HepG2 (cell line): Measurements from ENCODE around the gene DOCK2.
"Not testable (repeated sequence)": the region's sequence is repeated elsewhere in the genome, so short reads cannot be mapped to it uniquely, and the experiment has no call there.

Source experiments
- ARID3A ChIP-seq: IDR thresholded peaks from 2 replicates; pipeline ENCODE4 v1.6.1; 2012; ENCODE audit warnings: low read depth, low read length, improper control_type of control experiment
- BRD4 ChIP-seq: sonication (generic); formaldehyde crosslinking; IDR thresholded peaks from 2 replicates; pipeline ENCODE4 v1.4.0; 2020; ENCODE audit warnings: missing genetic modification reagents
- CREM ChIP-seq, 2 experiments: sonication (generic) in 1 of 2; formaldehyde crosslinking in 1 of 2; IDR thresholded peaks; 2 replicates each; pipeline versions ENCODE4 v1.4.0 to v1.6.1; 2016 to 2020; ENCODE audit warnings: antibody characterized with exemption in 1 of 2, mild to moderate bottlenecking in 1 of 2, missing genetic modification reagents in 1 of 2
- MAFK ChIP-seq, 2 experiments: IDR thresholded peaks in 1 of 2; conservative IDR thresholded peaks in 1 of 2; 2 replicates each; pipeline ENCODE4 v1.6.1; 2011; ENCODE audit warnings: improper control_type of control experiment in 2 of 2, low read length in 2 of 2
- TF ChIP-seq, protein P1 (sequence below): sonication (generic); formaldehyde crosslinking; IDR thresholded peaks from 2 replicates; pipeline ENCODE4 v1.5.0; 2020; ENCODE audit warnings: mild to moderate bottlenecking, missing genetic modification reagents, moderate library complexity
- TF ChIP-seq, protein P2 (sequence below): sonication (generic); formaldehyde crosslinking; conservative IDR thresholded peaks from 2 replicates; pipeline ENCODE4 v1.4.0; 2020; ENCODE audit warnings: missing genetic modification reagents

GRCh38 chr5:169624307-169624706 is 12.8 kb upstream of the DOCK2 start:
- TF ChIP-seq, protein P1, sequence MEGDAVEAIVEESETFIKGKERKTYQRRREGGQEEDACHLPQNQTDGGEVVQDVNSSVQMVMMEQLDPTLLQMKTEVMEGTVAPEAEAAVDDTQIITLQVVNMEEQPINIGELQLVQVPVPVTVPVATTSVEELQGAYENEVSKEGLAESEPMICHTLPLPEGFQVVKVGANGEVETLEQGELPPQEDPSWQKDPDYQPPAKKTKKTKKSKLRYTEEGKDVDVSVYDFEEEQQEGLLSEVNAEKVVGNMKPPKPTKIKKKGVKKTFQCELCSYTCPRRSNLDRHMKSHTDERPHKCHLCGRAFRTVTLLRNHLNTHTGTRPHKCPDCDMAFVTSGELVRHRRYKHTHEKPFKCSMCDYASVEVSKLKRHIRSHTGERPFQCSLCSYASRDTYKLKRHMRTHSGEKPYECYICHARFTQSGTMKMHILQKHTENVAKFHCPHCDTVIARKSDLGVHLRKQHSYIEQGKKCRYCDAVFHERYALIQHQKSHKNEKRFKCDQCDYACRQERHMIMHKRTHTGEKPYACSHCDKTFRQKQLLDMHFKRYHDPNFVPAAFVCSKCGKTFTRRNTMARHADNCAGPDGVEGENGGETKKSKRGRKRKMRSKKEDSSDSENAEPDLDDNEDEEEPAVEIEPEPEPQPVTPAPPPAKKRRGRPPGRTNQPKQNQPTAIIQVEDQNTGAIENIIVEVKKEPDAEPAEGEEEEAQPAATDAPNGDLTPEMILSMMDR = not testable (repeated sequence)
- TF ChIP-seq ARID3A; BRD4; CREM (IDR thresholded peaks at IDR 0.05); CREM (CRISPR knock-in tag; IDR thresholded peaks at IDR 0.05); MAFK (conservative IDR thresholded peaks at IDR 0.05 in 1 of 2, IDR thresholded peaks at IDR 0.05 in 1 of 2; ENCODE audit: low read length in 2 of 2): not testable (repeated sequence)
- TF ChIP-seq, protein P2, sequence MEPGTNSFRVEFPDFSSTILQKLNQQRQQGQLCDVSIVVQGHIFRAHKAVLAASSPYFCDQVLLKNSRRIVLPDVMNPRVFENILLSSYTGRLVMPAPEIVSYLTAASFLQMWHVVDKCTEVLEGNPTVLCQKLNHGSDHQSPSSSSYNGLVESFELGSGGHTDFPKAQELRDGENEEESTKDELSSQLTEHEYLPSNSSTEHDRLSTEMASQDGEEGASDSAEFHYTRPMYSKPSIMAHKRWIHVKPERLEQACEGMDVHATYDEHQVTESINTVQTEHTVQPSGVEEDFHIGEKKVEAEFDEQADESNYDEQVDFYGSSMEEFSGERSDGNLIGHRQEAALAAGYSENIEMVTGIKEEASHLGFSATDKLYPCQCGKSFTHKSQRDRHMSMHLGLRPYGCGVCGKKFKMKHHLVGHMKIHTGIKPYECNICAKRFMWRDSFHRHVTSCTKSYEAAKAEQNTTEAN = not testable (repeated sequence)
